ENCODE data around the gene KIF24.

DNA sequence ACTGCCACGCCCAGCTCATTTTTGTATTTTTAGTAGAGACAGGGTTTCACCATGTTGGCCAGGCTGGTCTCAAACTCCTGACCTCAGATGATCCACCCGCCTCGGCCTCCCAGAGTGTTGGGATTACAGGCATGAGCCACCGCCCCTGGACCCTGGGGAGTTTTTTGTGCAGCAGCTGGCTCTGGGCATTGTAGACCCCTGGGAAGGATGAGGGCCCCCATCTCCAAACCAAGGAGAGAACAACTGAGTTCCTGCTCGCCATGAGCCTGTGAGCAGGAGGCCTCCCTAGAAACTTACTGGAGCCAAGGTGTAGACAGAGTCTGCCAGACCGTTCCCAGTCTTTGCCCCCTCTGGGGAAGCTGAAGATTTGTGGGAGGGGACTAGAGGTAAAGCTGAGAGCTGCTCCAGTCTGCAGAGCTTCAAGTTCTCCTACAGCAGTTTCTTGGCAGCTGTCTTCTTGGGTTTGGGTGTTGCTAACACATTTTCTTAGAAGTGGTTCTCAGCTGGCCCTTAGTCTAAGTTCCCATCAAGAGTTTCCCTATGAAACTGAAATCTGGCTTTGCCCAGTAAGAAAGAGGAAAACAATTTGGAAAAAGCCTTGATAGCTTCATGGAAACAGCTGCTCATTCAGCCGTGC is 12.7 kb upstream of the KIF24 start:
- TF ChIP-seq, protein P1, sequence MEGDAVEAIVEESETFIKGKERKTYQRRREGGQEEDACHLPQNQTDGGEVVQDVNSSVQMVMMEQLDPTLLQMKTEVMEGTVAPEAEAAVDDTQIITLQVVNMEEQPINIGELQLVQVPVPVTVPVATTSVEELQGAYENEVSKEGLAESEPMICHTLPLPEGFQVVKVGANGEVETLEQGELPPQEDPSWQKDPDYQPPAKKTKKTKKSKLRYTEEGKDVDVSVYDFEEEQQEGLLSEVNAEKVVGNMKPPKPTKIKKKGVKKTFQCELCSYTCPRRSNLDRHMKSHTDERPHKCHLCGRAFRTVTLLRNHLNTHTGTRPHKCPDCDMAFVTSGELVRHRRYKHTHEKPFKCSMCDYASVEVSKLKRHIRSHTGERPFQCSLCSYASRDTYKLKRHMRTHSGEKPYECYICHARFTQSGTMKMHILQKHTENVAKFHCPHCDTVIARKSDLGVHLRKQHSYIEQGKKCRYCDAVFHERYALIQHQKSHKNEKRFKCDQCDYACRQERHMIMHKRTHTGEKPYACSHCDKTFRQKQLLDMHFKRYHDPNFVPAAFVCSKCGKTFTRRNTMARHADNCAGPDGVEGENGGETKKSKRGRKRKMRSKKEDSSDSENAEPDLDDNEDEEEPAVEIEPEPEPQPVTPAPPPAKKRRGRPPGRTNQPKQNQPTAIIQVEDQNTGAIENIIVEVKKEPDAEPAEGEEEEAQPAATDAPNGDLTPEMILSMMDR (IDR thresholded peaks at IDR 0.05) = no peak
- no peak for TF ChIP-seq POLR2A (IDR thresholded peaks at IDR 0.05)

All from thyroid gland (tissue), 4 donors.